HCT116 (cell line): Measurements from ENCODE around the gene MBD6. TPM values are rescaled to one million over a fixed set of nuclear protein-coding genes. Genes with fewer than 3 reads are reported as not detected.

Experiments
- ATAC-seq: fragments of 200-7000 bp; cut with Tn5 transposase; 2 replicates; pipeline ENCODE4 v1.9.1; 2020; ENCODE audit warnings: mild to moderate bottlenecking, moderate library complexity
- BruUV-seq: library from RNA; stranded (reverse); fragments of 400-500 nt; replicated peaks from 2 replicates; lab custom pipeline; 2021; lab: Mats Ljungman, UMichigan
- CTCF ChIA-PET: fragments of 300-600 bp; sonication (Branson Sonifier 250); formaldehyde crosslinking; loops from one replicate; lab custom pipeline; 2021; ENCODE audit warnings: antibody characterized with exemption; lab: Charles Lee
- POLR2A ChIA-PET: fragments of 300-600, 350-600 bp; sonication (Branson Sonifier 250); formaldehyde crosslinking; loops from one replicate; lab custom pipeline; 2021; ENCODE audit warnings: antibody characterized with exemption; lab: Charles Lee
- RAD21 ChIA-PET, 2 experiments: fragments of 300-600 bp; sonication (Branson Sonifier 250); formaldehyde crosslinking; loops; one replicate each; lab custom pipeline; 2023; ENCODE audit warnings: low total read pairs in 2 of 2; ENCODE audit not compliant: uncharacterized antibody in 2 of 2, unreplicated experiment in 2 of 2, low non-redundant PET in 1 of 2; lab: Charles Lee
- DNase-seq: peaks from one replicate; pipeline ENCODE4 v3.0.0-alpha.2; 2010; ENCODE audit warnings: low read depth, low spot score
- H2AFZ ChIP-seq: fragments of 200-600 bp; shearing (Covaris generic), sonication (generic); 2 replicates; pipeline ENCODE4 v1.6.1; 2017; ENCODE audit warnings: low read depth, mixed run types, mixed read lengths, antibody characterized with exemption, low read length; ENCODE audit not compliant: poor library complexity, severe bottlenecking
- H3K27ac ChIP-seq: 2 replicates; pipeline ENCODE4 v1.5.1; 2012; ENCODE audit warnings: low read depth, low read length
- H3K27me3 ChIP-seq: fragments of 200-600 bp; sonication (generic); 2 replicates; pipeline ENCODE4 v1.6.1; 2016; ENCODE audit warnings: mixed run types, low read length, mixed read lengths; ENCODE audit not compliant: insufficient read depth
- H3K36me3 ChIP-seq, 2 experiments: fragments of 200-500 bp in 1 of 2; fragments of 200-600 bp in 1 of 2; sonication (Bioruptor generic) in 1 of 2; sonication (generic) in 1 of 2; 2 replicates each; pipeline versions ENCODE4 v1.5.1 to v1.6.1; 2014 to 2016; ENCODE audit warnings: low read length in 2 of 2, inconsistent platforms in 1 of 2, mixed read lengths in 1 of 2, mixed run types in 1 of 2; ENCODE audit not compliant: insufficient read depth in 2 of 2, control insufficient read depth in 1 of 2
- H3K4me1 ChIP-seq, 2 experiments: fragments of 200-600 bp in 1 of 2; sonication (generic) in 1 of 2; 2 replicates each; pipeline versions ENCODE4 v1.5.1 to v1.6.1; 2012 to 2017; ENCODE audit warnings: low read length in 2 of 2, inconsistent platforms in 1 of 2, mild to moderate bottlenecking in 1 of 2, mixed read lengths in 1 of 2, mixed run types in 1 of 2, moderate library complexity in 1 of 2; ENCODE audit not compliant: insufficient read depth in 2 of 2, control insufficient read depth in 1 of 2
- H3K4me2 ChIP-seq: fragments of 200-600 bp; sonication (generic); 2 replicates; pipeline ENCODE4 v1.6.1; 2017; ENCODE audit warnings: mixed run types, low read length, mixed read lengths
- H3K4me3 ChIP-seq, 2 experiments: fragments of 200-600 bp in 1 of 2; sonication (generic) in 1 of 2; replicated peaks in 1 of 2; 2 replicates each; pipeline ENCODE4 v1.5.1; 2011 to 2016; ENCODE audit warnings: low read length in 2 of 2, control low read depth in 1 of 2, low read depth in 1 of 2, mild to moderate bottlenecking in 1 of 2, mixed read lengths in 1 of 2, mixed run types in 1 of 2
- H3K79me2 ChIP-seq: fragments of 200-600 bp; sonication (generic); 2 replicates; pipeline ENCODE4 v1.6.1; 2017; ENCODE audit warnings: mild to moderate bottlenecking, mixed run types, low read length, moderate library complexity, mixed read lengths; ENCODE audit not compliant: insufficient read depth
- H3K9ac ChIP-seq: fragments of 200-600 bp; sonication (generic); 2 replicates; pipeline ENCODE4 v1.6.1; 2016; ENCODE audit warnings: low read length, mixed read lengths
- H3K9me2 ChIP-seq: fragments of 200-600 bp; sonication (generic), shearing (Covaris generic); 2 replicates; pipeline ENCODE4 v1.6.1; 2017; ENCODE audit warnings: mixed run types, mild to moderate bottlenecking, moderate library complexity; ENCODE audit not compliant: insufficient read depth
- H3K9me3 ChIP-seq, 2 experiments: fragments of 200-500 bp in 1 of 2; fragments of 200-600 bp in 1 of 2; sonication (Bioruptor generic) in 1 of 2; sonication (generic) in 1 of 2; 2 replicates each; pipeline ENCODE4 v1.6.1; 2014 to 2017; ENCODE audit warnings: low read length in 2 of 2, mixed read lengths in 2 of 2, inconsistent platforms in 1 of 2, low read depth in 1 of 2, mild to moderate bottlenecking in 1 of 2, mixed run types in 1 of 2, moderate library complexity in 1 of 2; ENCODE audit not compliant: control insufficient read depth in 1 of 2, insufficient read depth in 1 of 2
- H4K20me1 ChIP-seq: fragments of 200-600 bp; sonication (generic), shearing (Covaris generic); 2 replicates; pipeline ENCODE4 v1.6.1; 2017; ENCODE audit warnings: mixed run types, mild to moderate bottlenecking, moderate library complexity; ENCODE audit not compliant: insufficient read depth
- ATF3 ChIP-seq: IDR thresholded peaks from 2 replicates; pipeline ENCODE4 v1.6.1; 2012
- CTCF ChIP-seq, 3 experiments: fragments of 200-600 bp in 1 of 3; sonication (generic) in 1 of 3; IDR thresholded peaks in 2 of 3; conservative IDR thresholded peaks in 1 of 3; 2 replicates each; pipeline ENCODE4 v1.5.1; 2012 to 2017; ENCODE audit warnings: low read depth in 2 of 3, low read length in 2 of 3, antibody characterized with exemption in 1 of 3, borderline replicate concordance in 1 of 3, control low read depth in 1 of 3, mild to moderate bottlenecking in 1 of 3, mixed read lengths in 1 of 3, mixed run types in 1 of 3, moderate library complexity in 1 of 3; ENCODE audit not compliant: insufficient read depth in 1 of 3
- EGR1 ChIP-seq: IDR thresholded peaks from 2 replicates; pipeline ENCODE4 v1.6.1; 2012; ENCODE audit warnings: low read depth
- EZH2 ChIP-seq: fragments of 200-600 bp; sonication (generic); IDR thresholded peaks from 2 replicates; pipeline ENCODE4 v1.6.1; 2017; ENCODE audit warnings: antibody characterized with exemption, mixed run types
- EZH2phosphoT487 ChIP-seq: fragments of 200-600 bp; IDR thresholded peaks from 2 replicates; pipeline ENCODE4 v1.6.1; 2018; ENCODE audit warnings: antibody characterized with exemption, borderline replicate concordance
- FOSL1 ChIP-seq: IDR thresholded peaks from 2 replicates; pipeline ENCODE4 v1.6.1; 2012; ENCODE audit warnings: low read depth
- JUND ChIP-seq: IDR thresholded peaks from 2 replicates; pipeline ENCODE4 v1.6.1; 2012
- MAX ChIP-seq: IDR thresholded peaks from 2 replicates; pipeline ENCODE4 v1.6.1; 2012
- RAD21 ChIP-seq: IDR thresholded peaks from 2 replicates; pipeline ENCODE4 v1.6.1; 2012; ENCODE audit warnings: low read depth, mild to moderate bottlenecking
- REST ChIP-seq: IDR thresholded peaks from 2 replicates; pipeline ENCODE4 v1.6.1; 2012; ENCODE audit warnings: low read depth
- SP1 ChIP-seq: IDR thresholded peaks from 2 replicates; pipeline ENCODE4 v1.6.1; 2012; ENCODE audit warnings: low read depth
- TCF7L2 ChIP-seq: IDR thresholded peaks from 2 replicates; pipeline ENCODE4 v1.7.0; 2011; ENCODE audit warnings: borderline replicate concordance, inconsistent platforms; ENCODE audit not compliant: insufficient read depth, insufficient read length; ENCODE audit errors: extremely low read depth
- YY1 ChIP-seq: IDR thresholded peaks from 2 replicates; pipeline ENCODE4 v1.6.1; 2011; ENCODE audit warnings: low read length, low read depth, moderate library complexity, mild to moderate bottlenecking; ENCODE audit not compliant: insufficient replicate concordance; ENCODE audit errors: extremely low read depth
- ZFX ChIP-seq: fragments of 450-650 bp; IDR thresholded peaks from 2 replicates; pipeline ENCODE4 v1.6.1; 2017
- ZNF274 ChIP-seq: fragments of 200-500 bp; sonication (Bioruptor generic); IDR thresholded peaks from 2 replicates; pipeline ENCODE4 v1.6.1; 2014; ENCODE audit warnings: mild to moderate bottlenecking, low read depth, low read length, inconsistent platforms
- intact Hi-C: fragments of 100-400 bp; cut with micrococcal nuclease; formaldehyde crosslinking; loops from 2 replicates; pipeline ENCODE4 v1.10.0; 2022
- total RNA-seq: library from RNA; stranded (reverse); gene quantifications from one replicate; pipeline ENCODE4 v1.2.1, GENCODE V29; 2021; ENCODE audit not compliant: unreplicated experiment

MBD6 gene
- total RNA-seq, 1 experiment from 2014 or later, result 70.1 TPM

GRCh38 chr12:57551637-57552305 lies 29.1 kb downstream of the MBD6 start:
- H3K4me3 ChIP-seq, result no peak overlapping the region
- no peak overlapping the region for H3K9ac ChIP-seq
- no peaks in the 10 kb centered on the region for H3K9me3 ChIP-seq
- RAD21 ChIA-PET, result no interaction called here
- H2AFZ ChIP-seq, result no peak overlapping the region
- H3K9me2 ChIP-seq, result no peaks in the 10 kb centered on the region
- ATAC-seq (no peak), DNase-seq (no peak)
- peaks cover 3 to 34% of the 10 kb centered on the region in 2 experiments; a peak in 3 of 4 replicates for H3K4me1 ChIP-seq
- H3K79me2 ChIP-seq, result peaks cover 2% of the 10 kb centered on the region; the same call in 1 of the 2 replicates
- TF ChIP-seq REST (no peak), MAX (no peak), CTCF (IDR thresholded peaks at IDR 0.05 in 2 of 3, conservative IDR thresholded peaks at IDR 0.05 in 1 of 3; ENCODE audit: borderline replicate concordance in 1 of 3, insufficient read depth in 1 of 3, low read depth in 2 of 3, low read length in 2 of 3) (no peak), ZNF274 (no peak), JUND (no peak), SP1 (no peak), EGR1 (no peak), YY1 (no peak), EZH2phosphoT487 (no peak), ATF3 (no peak), ZFX (no peak), FOSL1 (no peak), TCF7L2 (no peak), RAD21 (no peak), EZH2 (no peak)
- no peaks in the 10 kb centered on the region for H3K27me3 ChIP-seq
- POLR2A ChIA-PET, result no interaction called here
- no TSS peak for BruUV-seq
- CTCF ChIA-PET, result no interaction called here
- H3K36me3 ChIP-seq, result no peaks in the 10 kb centered on the region
- H3K27ac ChIP-seq, result no peak overlapping the region
- no peaks in the 10 kb centered on the region for H4K20me1 ChIP-seq
- intact Hi-C loops, result no loop called here
- H3K4me2 ChIP-seq, result no peak overlapping the region
